GM13976 (cell line): ENCODE measurements around the gene OR9A4.
"Not testable (repeated sequence)": the region's sequence is repeated elsewhere in the genome, so short reads cannot be mapped to it uniquely, and the experiment has no call there.

Source experiments
- DNase-seq: peaks from one replicate; pipeline ENCODE4 v3.0.0; 2012; ENCODE audit warnings: low spot score
- CTCF ChIP-seq: IDR thresholded peaks from 2 replicates; pipeline ENCODE4 v1.5.1; 2012; ENCODE audit warnings: borderline replicate concordance, mild to moderate bottlenecking; ENCODE audit not compliant: insufficient read depth; ENCODE audit errors: extremely low read depth, missing control alignments, control extremely low read depth
- in situ Hi-C: fragments of 300-500 bp; cut with MboI; formaldehyde crosslinking; loops from one replicate; pipeline ENCODE4 v1.12.0; 2022; ENCODE audit warnings: low sequenced_read_pairs, mixed read lengths, inconsistent platforms; ENCODE audit not compliant: unreplicated experiment

OR9A4 gene

DNA sequence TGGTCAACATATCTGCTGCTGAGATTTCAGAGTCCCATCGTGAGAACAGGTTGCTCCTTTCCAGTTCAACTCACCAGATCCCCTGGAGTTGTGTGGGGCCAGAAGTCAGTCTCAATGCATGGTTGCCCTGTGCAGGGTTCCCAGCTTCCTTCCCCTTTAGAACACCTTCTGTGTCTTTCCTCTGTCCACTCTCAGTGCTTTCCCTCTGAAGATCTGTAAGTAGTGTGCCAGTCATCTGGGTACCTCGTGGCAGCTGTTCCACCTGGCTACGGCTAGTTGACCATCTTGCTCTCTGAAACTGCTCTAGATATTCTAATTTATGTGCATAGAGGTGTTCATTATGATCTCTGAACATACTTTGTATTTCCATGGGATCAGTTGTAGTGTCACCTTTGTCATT lies 38.8 kb upstream of the OR9A4 start:
- no peak for TF ChIP-seq CTCF
- DNase-seq, result no peak
- in situ Hi-C loops, result no loop called here

DNA sequence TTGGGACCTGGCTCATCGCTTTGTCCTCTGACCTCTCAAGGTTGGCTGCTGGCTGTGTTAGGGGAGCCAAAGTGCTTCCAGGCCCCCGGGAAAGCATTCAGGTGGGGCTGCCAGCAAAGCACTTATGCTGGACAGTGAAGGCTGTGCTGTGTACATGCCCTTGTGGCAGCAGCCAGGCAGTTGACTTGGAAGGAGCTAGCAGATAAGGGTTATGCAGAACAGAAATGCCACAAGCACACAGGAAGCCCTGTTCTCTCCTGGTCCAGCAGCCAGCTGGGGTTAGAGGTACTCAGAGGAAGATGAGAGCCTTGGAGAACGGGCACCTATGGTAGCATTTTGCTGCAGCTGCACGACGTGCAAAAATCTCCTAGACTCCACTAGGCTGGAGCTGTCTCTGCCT lies 35.2 kb upstream of the OR9A4 start:
- in situ Hi-C loops, result no loop called here
- no peak for DNase-seq
- no peak for TF ChIP-seq CTCF

DNA sequence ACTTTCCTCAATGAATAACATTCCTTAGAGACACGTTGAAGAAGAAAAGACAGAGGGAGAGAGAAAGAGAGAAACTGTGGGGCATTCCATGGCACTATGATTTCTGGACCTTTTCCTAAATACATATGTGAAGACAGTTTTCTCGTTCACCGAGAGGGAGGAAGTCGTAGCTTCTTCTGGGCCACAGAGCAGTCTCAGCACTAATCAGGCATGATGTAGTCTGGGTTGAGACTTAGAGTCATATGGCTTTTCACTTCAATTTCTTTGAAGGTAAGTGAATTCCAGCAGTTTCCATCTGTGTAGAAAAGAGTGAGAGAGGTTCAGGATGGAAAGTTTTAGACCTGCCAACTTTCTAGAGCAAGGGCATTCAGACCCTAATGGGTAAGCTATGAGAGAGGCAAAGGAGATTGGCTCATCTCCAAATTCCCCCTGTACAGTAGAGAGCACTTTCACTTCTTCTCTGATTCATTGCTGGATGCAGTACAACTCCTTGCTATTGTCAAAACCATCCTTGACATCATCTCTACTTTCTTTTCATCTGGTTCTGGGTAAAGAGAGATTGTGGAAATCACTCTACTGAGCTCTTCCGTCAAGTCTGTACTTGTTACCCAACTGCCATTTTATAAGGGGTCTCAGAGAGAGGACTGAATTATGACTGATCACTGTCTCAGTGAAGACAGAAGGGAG lies 31.5 kb upstream of the OR9A4 start:
- no peak for TF ChIP-seq CTCF
- in situ Hi-C loops, result no loop called here
- peak; percentile 36 for DNase-seq

DNA sequence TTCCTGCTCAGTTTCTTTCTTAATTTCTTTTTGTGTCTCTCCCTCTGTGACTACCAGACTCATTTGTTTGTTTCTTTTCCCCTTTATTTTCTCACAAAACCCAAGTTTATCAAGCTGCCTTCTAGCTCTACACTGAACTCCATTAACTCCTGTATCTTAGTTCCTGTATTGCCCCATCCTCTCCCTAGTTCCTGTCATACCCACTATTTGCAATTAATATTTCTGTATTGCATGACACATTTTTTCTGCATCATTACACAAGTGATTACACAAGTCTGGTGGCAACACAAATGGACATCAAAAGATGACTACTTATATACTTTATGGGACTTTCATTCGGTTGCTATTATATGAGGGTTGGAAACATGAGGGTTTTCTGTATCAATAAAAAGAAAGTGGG lies 26.9 kb upstream of the OR9A4 start:
- in situ Hi-C loops, result no loop called here
- DNase-seq, result no peak

DNA sequence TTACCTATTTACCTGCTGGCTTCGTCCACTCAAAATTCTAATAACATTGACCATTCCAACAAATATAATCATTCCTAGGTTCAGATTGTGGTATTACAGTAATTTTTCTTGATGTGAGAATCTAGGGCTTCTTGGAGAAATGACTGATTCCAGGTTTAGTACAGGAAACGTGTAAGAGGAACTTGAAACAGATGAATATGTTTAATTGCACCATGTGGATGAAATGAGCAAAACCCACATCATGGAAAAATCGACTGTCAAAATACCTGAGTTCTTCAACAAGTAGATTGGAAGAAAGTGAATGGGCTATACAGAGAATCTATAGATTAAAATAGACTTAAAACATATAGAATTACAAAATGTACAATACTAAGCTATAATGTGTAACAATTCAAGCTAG lies 24.9 kb upstream of the OR9A4 start:
- no peak for DNase-seq
- TF ChIP-seq CTCF, result no peak
- in situ Hi-C loops, result no loop called here

More for the DNA sequence above, 26.9 kb upstream of the OR9A4 start:
- no peak for TF ChIP-seq CTCF

DNA sequence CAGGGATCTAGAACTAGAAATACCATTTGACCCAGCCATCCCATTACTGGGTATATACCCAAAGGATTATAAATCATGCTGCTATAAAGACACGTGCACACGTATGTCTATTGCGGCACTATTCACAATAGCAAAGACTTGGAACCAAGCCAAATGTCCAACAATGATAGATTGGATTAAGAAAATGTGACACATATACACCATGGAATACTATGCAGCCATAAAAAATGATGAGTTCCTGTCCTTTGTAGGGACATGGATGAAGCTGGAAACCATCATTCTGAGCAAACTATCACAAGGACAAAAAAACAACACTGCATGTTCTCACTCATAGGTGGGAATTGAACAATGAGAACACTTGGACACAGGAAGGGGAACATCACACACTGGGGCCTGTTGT lies 16.8 kb upstream of the OR9A4 start:
- in situ Hi-C loops, DNase-seq: not testable (repeated sequence)

GRCh38 chr7:141906285-141906684 lies 9.9 kb upstream of the OR9A4 start:
- no peak for DNase-seq
- in situ Hi-C loops, result no loop called here
- TF ChIP-seq CTCF, result no peak
